ENCODE results near the gene STARD8.
"Not testable (repeated sequence)": the region's sequence is repeated elsewhere in the genome, so short reads cannot be mapped to it uniquely, and the experiment has no call there.

Gene STARD8

GRCh38 chrX:68658530-68658929 is 11.1 kb downstream of the STARD8 start:
- no peak for DNase-seq

- DNase-seq: no peak
Measured at GRCh38 chrX:68659385-68659784, 11.9 kb downstream of the STARD8 start.

GRCh38 chrX:68659786-68660185 is 12.3 kb downstream of the STARD8 start:
- no peak for DNase-seq

- DNase-seq: no peak
Measured at GRCh38 chrX:68660746-68661145, 13.3 kb downstream of the STARD8 start.

- DNase-seq: no peak
Measured at GRCh38 chrX:68665502-68665901, 18.0 kb downstream of the STARD8 start.

GRCh38 chrX:68666580-68666979 is 19.1 kb downstream of the STARD8 start:
- peak; percentile 26 for DNase-seq

GRCh38 chrX:68669094-68669860 is 21.8 kb downstream of the STARD8 start:
- DNase-seq: no peak

- DNase-seq: no peak
Measured at GRCh38 chrX:68669871-68670270, 22.4 kb downstream of the STARD8 start.

GRCh38 chrX:68671221-68671620 is 23.8 kb downstream of the STARD8 start:
- DNase-seq: no peak

- DNase-seq: no peak
Measured at GRCh38 chrX:68672581-68673318, 25.3 kb downstream of the STARD8 start.

- no peak for DNase-seq
Measured at GRCh38 chrX:68675571-68675970, 28.1 kb downstream of the STARD8 start.

- no peak for DNase-seq
Measured at GRCh38 chrX:68676335-68676734, 28.9 kb downstream of the STARD8 start.

GRCh38 chrX:68677998-68678397 is 30.5 kb downstream of the STARD8 start:
- no peak for DNase-seq

GRCh38 chrX:68681443-68681941 is 34.0 kb downstream of the STARD8 start:
- DNase-seq: no peak

GRCh38 chrX:68682790-68683189 is 35.3 kb downstream of the STARD8 start:
- no peak for DNase-seq

- DNase-seq: no peak
Measured at GRCh38 chrX:68683580-68683979, 36.1 kb downstream of the STARD8 start.

- DNase-seq: no peak
Measured at GRCh38 chrX:68684291-68684918, 36.9 kb downstream of the STARD8 start.

- no peak for DNase-seq
Measured at GRCh38 chrX:68684919-68685304, 37.4 kb downstream of the STARD8 start.

GRCh38 chrX:68685685-68686084 is 38.2 kb downstream of the STARD8 start:
- no peak for DNase-seq

- DNase-seq: peak; percentile 17
Measured at GRCh38 chrX:68686097-68686977, 38.9 kb downstream of the STARD8 start.

GRCh38 chrX:68688931-68689330 is 41.5 kb downstream of the STARD8 start:
- not testable (repeated sequence) for DNase-seq

GRCh38 chrX:68690936-68691501 is 43.6 kb downstream of the STARD8 start:
- no peak for DNase-seq
